HT-29 (cell line): Measurements from ENCODE around the gene MAGI2. TPM values are rescaled to one million over a fixed set of nuclear protein-coding genes. Genes with fewer than 3 reads are reported as not detected.

ENCODE experiments used
- DNase-seq: peaks from one replicate; pipeline ENCODE4 v3.0.0-alpha.2; 2015; ENCODE audit warnings: low spot score
- total RNA-seq: library from RNA; depleted of rRNA; stranded (reverse); fragments of >200 nt; shearing (Covaris generic); gene quantifications from 2 replicates; pipeline ENCODE4 v1.2.3, GENCODE V29; 2014

The MAGI2 gene
- total RNA-seq, 1 experiment from 2014 or later, result 0.23 TPM

GRCh38 chr7:79307376-79307775, 146.1 kb downstream of the MAGI2 start:
- no peak for DNase-seq

GRCh38 chr7:79304711-79305110, 148.8 kb downstream of the MAGI2 start:
- peak; percentile 2 for DNase-seq

GRCh38 chr7:79302293-79302692, 151.2 kb downstream of the MAGI2 start:
- no peak for DNase-seq

GRCh38 chr7:79301419-79301818, 152.0 kb downstream of the MAGI2 start:
- DNase-seq, result peak; percentile 32

GRCh38 chr7:79300573-79300972, 152.9 kb downstream of the MAGI2 start:
- DNase-seq, result no peak

GRCh38 chr7:79298145-79298760, 155.2 kb downstream of the MAGI2 start:
- DNase-seq, result peak; percentile 83

GRCh38 chr7:79296553-79297320, 156.7 kb downstream of the MAGI2 start:
- DNase-seq, result no peak

GRCh38 chr7:79293655-79294142, 159.8 kb downstream of the MAGI2 start:
- peak; percentile 66 for DNase-seq

- DNase-seq, result no peak
Observed at GRCh38 chr7:79292834-79293233, 160.6 kb downstream of the MAGI2 start.

- DNase-seq, result peak; percentile 3
Observed at GRCh38 chr7:79291498-79291865, 162.0 kb downstream of the MAGI2 start.

- no peak for DNase-seq
Observed at GRCh38 chr7:79290841-79291497, 162.5 kb downstream of the MAGI2 start.

GRCh38 chr7:79290398-79290797, 163.1 kb downstream of the MAGI2 start:
- no peak for DNase-seq

- DNase-seq, result no peak
Observed at GRCh38 chr7:79288655-79289054, 164.8 kb downstream of the MAGI2 start.

GRCh38 chr7:79287981-79288380, 165.5 kb downstream of the MAGI2 start:
- DNase-seq, result no peak

GRCh38 chr7:79286181-79286580, 167.3 kb downstream of the MAGI2 start:
- DNase-seq, result no peak

- DNase-seq, result no peak
Observed at GRCh38 chr7:79285756-79286155, 167.7 kb downstream of the MAGI2 start.

GRCh38 chr7:79284211-79284610, 169.3 kb downstream of the MAGI2 start:
- no peak for DNase-seq

- peak; percentile 7 for DNase-seq
Observed at GRCh38 chr7:79282882-79283602, 170.4 kb downstream of the MAGI2 start.

GRCh38 chr7:79282070-79282694, 171.3 kb downstream of the MAGI2 start:
- peak; percentile 73 for DNase-seq

- DNase-seq, result no peak
Observed at GRCh38 chr7:79281426-79281825, 172.0 kb downstream of the MAGI2 start.

GRCh38 chr7:79272938-79273337, 180.5 kb downstream of the MAGI2 start:
- no peak for DNase-seq
